GM23338 (cell line): ENCODE results near the gene SIPA1. TPM values are rescaled to one million over a fixed set of nuclear protein-coding genes. Genes with fewer than 3 reads are reported as not detected.

Experiments used
- ATAC-seq: fragments of 200-7000 bp; cut with Tn5 transposase; 3 replicates; pipeline ENCODE4 v1.9.1; 2020
- DNase-seq: peaks from one replicate; pipeline ENCODE4 v3.0.0-alpha.2; 2015; ENCODE audit warnings: low spot score
- H2AFZ ChIP-seq: fragments of 200-600 bp; sonication (generic); 2 replicates; pipeline ENCODE4 v1.8.0; 2016; ENCODE audit warnings: antibody characterized with exemption, mild to moderate bottlenecking, moderate library complexity
- H3F3A ChIP-seq: fragments of 200-600 bp; sonication (generic); replicated peaks from 2 replicates; pipeline ENCODE4 v1.8.0; 2017; ENCODE audit warnings: antibody characterized with exemption, mixed run types, low read depth
- H3K27ac ChIP-seq: fragments of 200-600 bp; sonication (generic); 2 replicates; pipeline ENCODE4 v1.6.1; 2016; ENCODE audit warnings: low read depth
- H3K27me3 ChIP-seq: fragments of 200-600 bp; sonication (generic); 2 replicates; pipeline ENCODE4 v1.8.0; 2016; ENCODE audit warnings: mild to moderate bottlenecking, mixed run types, moderate library complexity; ENCODE audit not compliant: insufficient read depth
- H3K36me3 ChIP-seq: fragments of 200-600 bp; sonication (generic); 2 replicates; pipeline ENCODE4 v1.8.0; 2016; ENCODE audit warnings: mild to moderate bottlenecking; ENCODE audit not compliant: insufficient read depth
- H3K4me1 ChIP-seq: fragments of 200-600 bp; sonication (generic); 2 replicates; pipeline ENCODE4 v1.8.0; 2016; ENCODE audit warnings: mild to moderate bottlenecking, moderate library complexity; ENCODE audit not compliant: insufficient read depth
- H3K4me2 ChIP-seq: fragments of 200-600 bp; sonication (generic); 2 replicates; pipeline ENCODE4 v1.7.1; 2017; ENCODE audit warnings: mixed run types
- H3K4me3 ChIP-seq: fragments of 200-600 bp; sonication (generic); 2 replicates; pipeline ENCODE4 v1.6.1; 2016; ENCODE audit warnings: mixed run types
- H3K79me2 ChIP-seq: fragments of 200-600 bp; sonication (generic); replicated peaks from 2 replicates; pipeline ENCODE4 v1.8.0; 2017; ENCODE audit warnings: mild to moderate bottlenecking; ENCODE audit not compliant: insufficient read depth
- H3K9me2 ChIP-seq: fragments of 200-600 bp; sonication (generic); 2 replicates; pipeline ENCODE4 v1.8.0; 2017; ENCODE audit not compliant: insufficient read depth
- H4K20me1 ChIP-seq: fragments of 200-600 bp; sonication (generic); replicated peaks from 2 replicates; pipeline ENCODE4 v1.8.0; 2017; ENCODE audit warnings: mild to moderate bottlenecking; ENCODE audit not compliant: insufficient read depth
- H3K27ac Mint-ChIP-seq: 2 replicates; pipeline ENCODE4 v1.8.0; 2020; ENCODE audit warnings: inconsistent platforms, mild to moderate bottlenecking, moderate library complexity, mixed read lengths
- H3K27me3 Mint-ChIP-seq: 3 replicates; pipeline ENCODE4 v1.8.0; 2022; ENCODE audit warnings: low read depth, mild to moderate bottlenecking, moderate library complexity, mixed read lengths, inconsistent platforms; ENCODE audit not compliant: insufficient read depth, poor library complexity
- H3K36me3 Mint-ChIP-seq: 3 replicates; pipeline ENCODE4 v1.8.0; 2021; ENCODE audit warnings: low read depth, mild to moderate bottlenecking, inconsistent platforms, moderate library complexity, mixed read lengths
- H3K4me1 Mint-ChIP-seq: 3 replicates; pipeline ENCODE4 v1.8.0; 2020; ENCODE audit warnings: mild to moderate bottlenecking, inconsistent platforms, mixed read lengths
- H3K4me3 Mint-ChIP-seq: 3 replicates; pipeline ENCODE4 v1.8.0; 2021; ENCODE audit warnings: moderate library complexity, mild to moderate bottlenecking, inconsistent platforms, mixed read lengths
- H3K9me3 Mint-ChIP-seq: 3 replicates; pipeline ENCODE4 v1.8.0; 2020; ENCODE audit warnings: moderate library complexity, mild to moderate bottlenecking, inconsistent platforms, mixed read lengths
- CREB1 ChIP-seq: fragments of 250-450 bp; sonication (Bioruptor Pico); IDR thresholded peaks from 2 replicates; pipeline ENCODE4 v1.5.0; 2020; ENCODE audit warnings: low read depth, mild to moderate bottlenecking, moderate library complexity
- CTCF ChIP-seq, 2 experiments: fragments of 200-600 bp in 1 of 2; sonication (generic) in 1 of 2; conservative IDR thresholded peaks; 2 replicates each; pipeline versions ENCODE4 v1.5.1 to v1.6.1; 2016 to 2017; ENCODE audit warnings: antibody characterized with exemption in 2 of 2, low read depth in 2 of 2, mild to moderate bottlenecking in 2 of 2, moderate library complexity in 1 of 2
- ETS1 ChIP-seq: IDR thresholded peaks from 2 replicates; pipeline ENCODE4 v1.6.1; 2016; ENCODE audit warnings: antibody characterized with exemption
- EZH2 ChIP-seq: fragments of 200-600 bp; sonication (generic); IDR thresholded peaks from one replicate; pipeline ENCODE4 v1.8.0; 2017; ENCODE audit warnings: antibody characterized with exemption, mild to moderate bottlenecking, low read depth; ENCODE audit not compliant: unreplicated experiment
- EZH2phosphoT487 ChIP-seq: fragments of 200-600 bp; sonication (generic); IDR thresholded peaks from one replicate; pipeline ENCODE4 v1.8.1; 2018; ENCODE audit warnings: antibody characterized with exemption; ENCODE audit not compliant: unreplicated experiment
- JUNB ChIP-seq: IDR thresholded peaks from one replicate; pipeline ENCODE4 v1.6.1; 2016; ENCODE audit warnings: antibody characterized with exemption; ENCODE audit not compliant: unreplicated experiment
- NANOG ChIP-seq: IDR thresholded peaks from 2 replicates; pipeline ENCODE4 v1.6.1; 2016; ENCODE audit warnings: antibody characterized with exemption, borderline replicate concordance
- POLR2AphosphoS5 ChIP-seq: IDR thresholded peaks from 2 replicates; pipeline ENCODE4 v1.6.1; 2016; ENCODE audit warnings: antibody characterized with exemption, low read depth
- REST ChIP-seq: IDR thresholded peaks from one replicate; pipeline ENCODE4 v1.6.1; 2018; ENCODE audit warnings: antibody characterized with exemption; ENCODE audit not compliant: unreplicated experiment
- STAT1 ChIP-seq: IDR thresholded peaks from one replicate; pipeline ENCODE4 v1.6.1; 2016; ENCODE audit warnings: antibody characterized with exemption; ENCODE audit not compliant: unreplicated experiment
- ZNF114 ChIP-seq: fragments of 250-450 bp; sonication (Bioruptor Pico); IDR thresholded peaks from 2 replicates; pipeline ENCODE4 v1.5.0; 2020; ENCODE audit warnings: mild to moderate bottlenecking, moderate library complexity
- ZNF331 ChIP-seq: fragments of 250-450 bp; sonication (Bioruptor Pico); IDR thresholded peaks from 2 replicates; pipeline ENCODE4 v1.5.0; 2020; ENCODE audit warnings: low read depth, mild to moderate bottlenecking, moderate library complexity
- ZNF462 ChIP-seq: fragments of 250-450 bp; sonication (Bioruptor Pico); IDR thresholded peaks from 2 replicates; pipeline ENCODE4 v1.5.0; 2020; ENCODE audit warnings: mild to moderate bottlenecking, moderate library complexity
- polyA plus RNA-seq: library from polyadenylated mRNA; unstranded; fragments of >200 nt; fragmentation: Nextera tagmentation; extraction: Ambion mirVana; gene quantifications from 2 replicates; pipeline ENCODE4 v1.2.1, GENCODE V29; 2016
- total RNA-seq: library from RNA; depleted of rRNA; stranded (reverse); fragments of >200 nt; shearing (Covaris generic); gene quantifications from 2 replicates; pipeline ENCODE4 v1.2.3, GENCODE V29; 2014

The SIPA1 gene
- total and polyA plus RNA-seq, 2 experiments from 2014 or later = 50.1 to 54.6 TPM

GRCh38 chr11:65649656-65650546, 12.0 kb downstream of the SIPA1 start:
- Mint-ChIP-seq H3K9me3 (no peaks in the 10 kb centered on the region), H3K27me3 (peaks cover 19% of the 10 kb centered on the region), H3K4me3 (no peak overlapping the region), H3K4me1 (peaks cover 25% of the 10 kb centered on the region), H3K27ac (no peak overlapping the region), H3K36me3 (peaks cover 11% of the 10 kb centered on the region)
- Histone ChIP-seq H3K9me2 (no peaks in the 10 kb centered on the region), H3K79me2 (no peaks in the 10 kb centered on the region), H3K36me3 (no peaks in the 10 kb centered on the region), H4K20me1 (no peaks in the 10 kb centered on the region; the same call in 1 of the 2 replicates), H3F3A (peaks cover 18% of the 10 kb centered on the region), H2AFZ (no peak overlapping the region), H3K4me2 (no peak overlapping the region), H3K4me3 (no peak overlapping the region), H3K4me1 (peaks cover 21% of the 10 kb centered on the region), H3K27ac (no peak overlapping the region), H3K27me3 (no peaks in the 10 kb centered on the region)
- ATAC-seq (no peak), DNase-seq (no peak)
- TF ChIP-seq ZNF331 (CRISPR knock-in tag) (no peak), NANOG (no peak), CTCF (conservative IDR thresholded peaks at IDR 0.05; ENCODE audit: low read depth in 2 of 2) (no peak), ZNF462 (CRISPR knock-in tag) (no peak), REST (no peak), JUNB (no peak), POLR2AphosphoS5 (no peak), ZNF114 (no peak), CREB1 (no peak), ETS1 (no peak), EZH2phosphoT487 (no peak), STAT1 (no peak), EZH2 (no peak)
